ENCODE results near the gene PLAC1.

Gene PLAC1

GRCh38 chrX:134588806-134589205 lies 69.5 kb downstream of the PLAC1 start:
- no peak for DNase-seq (ENCODE audit: low spot score)

- peak; percentile 44 for DNase-seq (ENCODE audit: low spot score)
These were observed 77.4 kb downstream of the PLAC1 start for GRCh38 chrX:134580907-134581306.

- no peak for DNase-seq (ENCODE audit: low spot score)
These were observed 84.6 kb downstream of the PLAC1 start for GRCh38 chrX:134573683-134574035.

GRCh38 chrX:134572816-134573682 lies 85.2 kb downstream of the PLAC1 start:
- DNase-seq (ENCODE audit: low spot score): no peak

- DNase-seq (ENCODE audit: low spot score): peak; percentile 4
These were observed 86.5 kb downstream of the PLAC1 start for GRCh38 chrX:134571796-134572195.

GRCh38 chrX:134570899-134571298 lies 87.4 kb downstream of the PLAC1 start:
- no peak for DNase-seq (ENCODE audit: low spot score)

GRCh38 chrX:134570509-134570846 lies 87.8 kb downstream of the PLAC1 start:
- no peak for DNase-seq (ENCODE audit: low spot score)

GRCh38 chrX:134569306-134569705 lies 89.0 kb downstream of the PLAC1 start:
- DNase-seq (ENCODE audit: low spot score): no peak

- no peak for DNase-seq (ENCODE audit: low spot score)
These were observed 89.8 kb downstream of the PLAC1 start for GRCh38 chrX:134568285-134569016.

- no peak for DNase-seq (ENCODE audit: low spot score)
These were observed 91.8 kb downstream of the PLAC1 start for GRCh38 chrX:134566506-134566905.

- DNase-seq (ENCODE audit: low spot score): no peak
These were observed 96.3 kb downstream of the PLAC1 start for GRCh38 chrX:134562002-134562401.

GRCh38 chrX:134558133-134558532 lies 100.1 kb downstream of the PLAC1 start:
- no peak for DNase-seq (ENCODE audit: low spot score)

GRCh38 chrX:134554291-134554690 lies 104.0 kb downstream of the PLAC1 start:
- peak; percentile 5 for DNase-seq (ENCODE audit: low spot score)

GRCh38 chrX:134552351-134552750 lies 105.9 kb downstream of the PLAC1 start:
- no peak for DNase-seq (ENCODE audit: low spot score)

GRCh38 chrX:134551376-134552048 lies 106.8 kb downstream of the PLAC1 start:
- peak; percentile 33 for DNase-seq (ENCODE audit: low spot score)

GRCh38 chrX:134548257-134549201 lies 109.7 kb downstream of the PLAC1 start:
- no peak for DNase-seq (ENCODE audit: low spot score)

- DNase-seq (ENCODE audit: low spot score): no peak
These were observed 111.1 kb downstream of the PLAC1 start for GRCh38 chrX:134547047-134547679.

- DNase-seq (ENCODE audit: low spot score): peak; percentile 5
These were observed 112.1 kb downstream of the PLAC1 start for GRCh38 chrX:134546187-134546586.

GRCh38 chrX:134545510-134545909 lies 112.8 kb downstream of the PLAC1 start:
- no peak for DNase-seq (ENCODE audit: low spot score)

- no peak for DNase-seq (ENCODE audit: low spot score)
These were observed 113.6 kb downstream of the PLAC1 start for GRCh38 chrX:134544513-134545151.

GRCh38 chrX:134544135-134544512 lies 114.1 kb downstream of the PLAC1 start:
- DNase-seq (ENCODE audit: low spot score): no peak

Measured in GM03348 (cell line).